GM19238 (cell line): ENCODE measurements around the gene FBXL7.

Source experiments
- DNase-seq: peaks from one replicate; pipeline ENCODE4 v3.0.0; 2011; ENCODE audit warnings: low spot score; ENCODE audit not compliant: insufficient read length

FBXL7 gene

GRCh38 chr5:15501091-15501791 is 1.3 kb downstream of the FBXL7 start:
- no peak for DNase-seq

- DNase-seq: no peak
These were observed 2.2 kb downstream of the FBXL7 start for GRCh38 chr5:15502208-15502607.

GRCh38 chr5:15506146-15506545 is 6.2 kb downstream of the FBXL7 start:
- no peak for DNase-seq

- no peak for DNase-seq
These were observed 6.9 kb downstream of the FBXL7 start for GRCh38 chr5:15506897-15507296.

- no peak for DNase-seq
These were observed 10.1 kb downstream of the FBXL7 start for GRCh38 chr5:15510092-15510491.

GRCh38 chr5:15510831-15511230 is 10.9 kb downstream of the FBXL7 start:
- DNase-seq: no peak

GRCh38 chr5:15513431-15513830 is 13.5 kb downstream of the FBXL7 start:
- DNase-seq: no peak

GRCh38 chr5:15513911-15514310 is 13.9 kb downstream of the FBXL7 start:
- no peak for DNase-seq

- no peak for DNase-seq
These were observed 15.2 kb downstream of the FBXL7 start for GRCh38 chr5:15515229-15515628.

GRCh38 chr5:15516486-15516885 is 16.5 kb downstream of the FBXL7 start:
- no peak for DNase-seq

GRCh38 chr5:15518786-15519185 is 18.8 kb downstream of the FBXL7 start:
- DNase-seq: no peak

- no peak for DNase-seq
These were observed 20.9 kb downstream of the FBXL7 start for GRCh38 chr5:15520856-15521255.

GRCh38 chr5:15521381-15522186 is 21.6 kb downstream of the FBXL7 start:
- no peak for DNase-seq

GRCh38 chr5:15522187-15522520 is 22.2 kb downstream of the FBXL7 start:
- DNase-seq: no peak

GRCh38 chr5:15524712-15525111 is 24.7 kb downstream of the FBXL7 start:
- no peak for DNase-seq

- DNase-seq: no peak
These were observed 25.8 kb downstream of the FBXL7 start for GRCh38 chr5:15525703-15526275.

GRCh38 chr5:15526413-15526812 is 26.4 kb downstream of the FBXL7 start:
- no peak for DNase-seq

- no peak for DNase-seq
These were observed 28.5 kb downstream of the FBXL7 start for GRCh38 chr5:15528476-15528875.

- no peak for DNase-seq
These were observed 29.0 kb downstream of the FBXL7 start for GRCh38 chr5:15529013-15529412.

- DNase-seq: no peak
These were observed 29.8 kb downstream of the FBXL7 start for GRCh38 chr5:15529821-15530220.

- DNase-seq: no peak
These were observed 33.3 kb downstream of the FBXL7 start for GRCh38 chr5:15533129-15533893.

- no peak for DNase-seq
These were observed 36.0 kb downstream of the FBXL7 start for GRCh38 chr5:15535938-15536337.
